HG02571 (cell line): ENCODE results near the gene AGAP1.

Experiments
- ATAC-seq: cut with Tn5 transposase; IDR thresholded peaks from one replicate; pipeline ENCODE4 v1.9.1; 2021; ENCODE audit warnings: mild to moderate bottlenecking, moderate library complexity; ENCODE audit not compliant: unreplicated experiment

AGAP1 gene

GRCh38 chr2:236171680-236172254 is 677.9 kb downstream of the AGAP1 start:
- no peak for ATAC-seq

GRCh38 chr2:236172255-236173035 is 678.6 kb downstream of the AGAP1 start:
- no peak for ATAC-seq

GRCh38 chr2:236173036-236173728 is 679.3 kb downstream of the AGAP1 start:
- ATAC-seq = no peak

GRCh38 chr2:236173729-236174607 is 680.1 kb downstream of the AGAP1 start:
- no peak for ATAC-seq

GRCh38 chr2:236175548-236176150 is 681.8 kb downstream of the AGAP1 start:
- ATAC-seq = no peak

- no peak for ATAC-seq
Measured at GRCh38 chr2:236176417-236176816, 682.6 kb downstream of the AGAP1 start.

GRCh38 chr2:236176951-236177350 is 683.1 kb downstream of the AGAP1 start:
- ATAC-seq = no peak

- ATAC-seq = no peak
Measured at GRCh38 chr2:236177604-236177966, 683.7 kb downstream of the AGAP1 start.

- no peak for ATAC-seq
Measured at GRCh38 chr2:236177967-236178889, 684.4 kb downstream of the AGAP1 start.

- ATAC-seq = no peak
Measured at GRCh38 chr2:236178890-236179235, 685.0 kb downstream of the AGAP1 start.

GRCh38 chr2:236179236-236180075 is 685.6 kb downstream of the AGAP1 start:
- ATAC-seq = no peak

- no peak for ATAC-seq
Measured at GRCh38 chr2:236180076-236180816, 686.4 kb downstream of the AGAP1 start.

GRCh38 chr2:236180831-236181453 is 687.1 kb downstream of the AGAP1 start:
- no peak for ATAC-seq
